Panc1 (cell line): ENCODE measurements around the gene ARID5B. TPM values are rescaled to one million over a fixed set of nuclear protein-coding genes. Genes with fewer than 3 reads are reported as not detected.

Experiments
- ATAC-seq: fragments of 200-7000 bp; cut with Tn5 transposase; 2 replicates; pipeline ENCODE4 v1.9.1; 2020; ENCODE audit warnings: mild to moderate bottlenecking, moderate library complexity
- BruUV-seq: library from RNA; stranded (reverse); fragments of 400-500 nt; replicated peaks from 2 replicates; lab custom pipeline; 2021; lab: Mats Ljungman, UMichigan
- CTCF ChIA-PET: fragments of 300-600 bp; sonication (Branson Sonifier 250); formaldehyde crosslinking; loops from one replicate; lab custom pipeline; 2022; ENCODE audit warnings: antibody characterized with exemption; lab: Charles Lee
- POLR2A ChIA-PET: fragments of 300-600 bp; sonication (Branson Sonifier 250); formaldehyde crosslinking; loops from one replicate; lab custom pipeline; 2022; ENCODE audit warnings: antibody characterized with exemption; lab: Charles Lee
- DNase-seq: peaks from one replicate; pipeline ENCODE4 v3.0.0-alpha.2; 2010; ENCODE audit warnings: low read depth, low spot score
- H3K27ac ChIP-seq: 2 replicates; pipeline ENCODE4 v1.5.1; 2011; ENCODE audit warnings: mild to moderate bottlenecking, low read length, inconsistent platforms
- H3K27me3 ChIP-seq: fragments of 200-500 bp; sonication (Bioruptor generic); 2 replicates; pipeline ENCODE4 v1.6.0; 2014; ENCODE audit warnings: low read length, inconsistent platforms; ENCODE audit not compliant: control insufficient read depth, insufficient read depth
- H3K36me3 ChIP-seq: fragments of 200-500 bp; sonication (Bioruptor generic); 2 replicates; pipeline ENCODE4 v1.5.1; 2014; ENCODE audit warnings: inconsistent platforms, mild to moderate bottlenecking, low read length, moderate library complexity; ENCODE audit not compliant: control insufficient read depth, insufficient read depth
- H3K4me1 ChIP-seq: 2 replicates; pipeline ENCODE4 v1.5.1; 2011; ENCODE audit warnings: inconsistent platforms, mild to moderate bottlenecking, low read length, moderate library complexity; ENCODE audit not compliant: control insufficient read depth, insufficient read depth
- H3K4me3 ChIP-seq, 2 experiments: 2 replicates each; pipeline ENCODE4 v1.5.1; 2011 to 2012; ENCODE audit warnings: low read depth in 2 of 2, low read length in 2 of 2, mild to moderate bottlenecking in 2 of 2, inconsistent platforms in 1 of 2, moderate library complexity in 1 of 2
- H3K9me3 ChIP-seq: fragments of 200-500 bp; sonication (Bioruptor generic); 2 replicates; pipeline ENCODE4 v1.5.1; 2014; ENCODE audit warnings: low read depth, mild to moderate bottlenecking, inconsistent platforms, low read length, moderate library complexity; ENCODE audit not compliant: control insufficient read depth, insufficient read depth
- POLR2AphosphoS5 ChIP-seq: IDR thresholded peaks from 2 replicates; pipeline ENCODE4 v1.6.1; 2012; ENCODE audit warnings: mild to moderate bottlenecking, low read depth, low read length, moderate library complexity
- SIN3A ChIP-seq: IDR thresholded peaks from 2 replicates; pipeline ENCODE4 v1.6.1; 2012; ENCODE audit warnings: low read depth, mild to moderate bottlenecking, low read length, moderate library complexity, borderline replicate concordance; ENCODE audit not compliant: insufficient read depth
- TCF7L2 ChIP-seq: IDR thresholded peaks from 2 replicates; pipeline ENCODE4 v1.6.1; 2011; ENCODE audit warnings: mild to moderate bottlenecking, low read depth, low read length, inconsistent platforms
- in situ Hi-C: cut with HindIII; loops from 2 replicates; pipeline ENCODE4 v1.10.0; 2016; ENCODE audit warnings: low sequenced_read_pairs, low pct_unique_long_range_greater_than_20kb
- intact Hi-C: fragments of 100-400 bp; cut with micrococcal nuclease; formaldehyde crosslinking; loops from one replicate; pipeline ENCODE4 v1.10.0; 2022; ENCODE audit not compliant: unreplicated experiment
- total RNA-seq: library from RNA; stranded (reverse); gene quantifications from one replicate; pipeline ENCODE4 v1.2.1, GENCODE V29; 2021; ENCODE audit not compliant: unreplicated experiment
- TF ChIP-seq, protein P1 (sequence below), 2 experiments: IDR thresholded peaks; 2 replicates each; pipeline ENCODE4 v1.6.1; 2011 to 2012; ENCODE audit warnings: low read depth in 2 of 2, control low read depth in 1 of 2, low read length in 1 of 2, mild to moderate bottlenecking in 1 of 2, moderate library complexity in 1 of 2; ENCODE audit not compliant: insufficient read depth in 1 of 2
- TF ChIP-seq, protein P2 (sequence below): fragments of 450-650 bp; IDR thresholded peaks from 2 replicates; pipeline ENCODE4 v1.5.1; 2017; ENCODE audit warnings: mild to moderate bottlenecking

Gene ARID5B
- total RNA-seq, 1 experiment from 2014 or later: 22.7 TPM

DNA sequence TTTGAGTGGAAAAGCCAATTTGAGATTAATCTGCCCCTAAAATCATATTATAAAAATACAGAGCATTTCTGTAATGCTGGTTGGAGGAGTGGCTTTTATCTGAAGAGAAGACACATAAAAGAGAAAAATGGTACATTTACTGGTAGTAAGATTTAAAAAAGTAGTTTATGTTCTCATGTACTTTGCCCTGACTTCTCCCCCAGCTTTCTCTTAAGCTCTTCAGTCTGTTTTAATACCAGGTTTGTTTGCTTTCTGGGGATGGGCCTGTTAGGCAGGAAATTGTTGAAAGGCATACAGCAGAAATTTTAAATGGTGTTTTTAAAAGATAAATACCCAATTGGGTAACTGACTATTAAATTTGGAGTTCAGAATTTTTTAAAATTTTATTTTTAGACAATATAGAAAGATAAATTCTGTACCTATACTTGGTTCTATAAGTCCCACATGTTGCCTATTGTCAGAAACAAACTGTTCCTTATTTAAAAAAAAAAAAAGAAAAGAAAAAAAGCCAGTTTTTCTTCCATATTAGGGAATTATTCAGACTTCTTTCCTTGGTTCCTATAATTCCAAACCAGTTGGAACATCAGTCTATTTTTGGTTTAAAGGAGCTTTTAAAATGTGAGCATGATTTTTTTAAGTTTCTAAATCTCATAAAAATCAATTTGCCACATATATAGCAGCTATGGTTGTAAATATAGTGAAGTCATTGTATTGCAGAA lies 136.6 kb downstream of the ARID5B start:
- no peaks in the 10 kb centered on the region for H3K27me3 ChIP-seq
- no peak overlapping the region for H3K4me3 ChIP-seq
- ChIA-PET CTCF (interaction anchor here (0.6 to 1.2 kb wide), 6 partner anchors 11 to 777 kb away, joined by 3 to 7 read pairs (median 4); no protein-coding TSS in a partner anchor), POLR2A (no interaction called here)
- H3K36me3 ChIP-seq: no peaks in the 10 kb centered on the region
- in situ Hi-C loops (no loop called here), intact Hi-C loops (loop anchor here (5.0 kb wide), 1 partner anchor 209 kb away; no protein-coding TSS in a partner anchor)
- no peak for DNase-seq
- BruUV-seq: no TSS peak
- peaks cover 53% of the 10 kb centered on the region for H3K4me1 ChIP-seq
- peak overlapping the region; percentile 87 for H3K27ac ChIP-seq
- TF ChIP-seq SIN3A (no peak), TCF7L2 (no peak)
- TF ChIP-seq, protein P1, sequence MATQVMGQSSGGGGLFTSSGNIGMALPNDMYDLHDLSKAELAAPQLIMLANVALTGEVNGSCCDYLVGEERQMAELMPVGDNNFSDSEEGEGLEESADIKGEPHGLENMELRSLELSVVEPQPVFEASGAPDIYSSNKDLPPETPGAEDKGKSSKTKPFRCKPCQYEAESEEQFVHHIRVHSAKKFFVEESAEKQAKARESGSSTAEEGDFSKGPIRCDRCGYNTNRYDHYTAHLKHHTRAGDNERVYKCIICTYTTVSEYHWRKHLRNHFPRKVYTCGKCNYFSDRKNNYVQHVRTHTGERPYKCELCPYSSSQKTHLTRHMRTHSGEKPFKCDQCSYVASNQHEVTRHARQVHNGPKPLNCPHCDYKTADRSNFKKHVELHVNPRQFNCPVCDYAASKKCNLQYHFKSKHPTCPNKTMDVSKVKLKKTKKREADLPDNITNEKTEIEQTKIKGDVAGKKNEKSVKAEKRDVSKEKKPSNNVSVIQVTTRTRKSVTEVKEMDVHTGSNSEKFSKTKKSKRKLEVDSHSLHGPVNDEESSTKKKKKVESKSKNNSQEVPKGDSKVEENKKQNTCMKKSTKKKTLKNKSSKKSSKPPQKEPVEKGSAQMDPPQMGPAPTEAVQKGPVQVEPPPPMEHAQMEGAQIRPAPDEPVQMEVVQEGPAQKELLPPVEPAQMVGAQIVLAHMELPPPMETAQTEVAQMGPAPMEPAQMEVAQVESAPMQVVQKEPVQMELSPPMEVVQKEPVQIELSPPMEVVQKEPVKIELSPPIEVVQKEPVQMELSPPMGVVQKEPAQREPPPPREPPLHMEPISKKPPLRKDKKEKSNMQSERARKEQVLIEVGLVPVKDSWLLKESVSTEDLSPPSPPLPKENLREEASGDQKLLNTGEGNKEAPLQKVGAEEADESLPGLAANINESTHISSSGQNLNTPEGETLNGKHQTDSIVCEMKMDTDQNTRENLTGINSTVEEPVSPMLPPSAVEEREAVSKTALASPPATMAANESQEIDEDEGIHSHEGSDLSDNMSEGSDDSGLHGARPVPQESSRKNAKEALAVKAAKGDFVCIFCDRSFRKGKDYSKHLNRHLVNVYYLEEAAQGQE (IDR thresholded peaks at IDR 0.05; ENCODE audit: insufficient read depth in 1 of 2, low read depth in 2 of 2, low read length in 1 of 2): no peak
- 0 out of 2 replicates have a peak, but pooled peaks have one; percentile 3 for ATAC-seq
- H3K9me3 ChIP-seq: no peaks in the 10 kb centered on the region

DNA sequence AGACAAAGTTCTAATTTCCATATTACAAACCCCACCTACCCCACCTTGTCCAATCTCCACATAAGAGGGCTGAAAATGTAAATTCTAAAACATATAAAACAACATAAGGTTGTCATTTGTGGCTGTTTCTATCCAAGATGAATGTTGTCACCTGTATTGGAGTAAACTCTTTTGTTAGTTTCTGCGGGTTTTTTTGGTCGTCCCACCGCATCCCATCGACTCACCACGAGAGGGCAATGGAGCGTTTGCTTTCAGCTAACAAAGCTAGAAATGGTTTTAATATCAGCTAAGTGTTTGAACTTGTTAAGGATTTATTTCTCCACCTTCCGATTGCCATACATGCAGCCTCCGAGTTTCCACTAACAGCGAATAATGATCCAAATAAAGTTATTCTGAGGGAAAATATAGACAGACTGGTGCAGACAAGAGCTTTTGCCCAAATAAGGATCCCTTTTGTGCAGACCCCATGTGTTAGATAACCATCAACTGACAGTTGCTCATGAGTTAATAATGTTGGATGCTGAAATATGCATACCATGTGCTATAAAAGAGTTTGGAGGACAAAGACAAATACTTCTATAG lies 137.2 kb downstream of the ARID5B start:
- Histone ChIP-seq H3K9me3 (no peaks in the 10 kb centered on the region), H3K27ac (peak overlapping the region; percentile 87), H3K4me1 (peaks cover 59% of the 10 kb centered on the region), H3K4me3 (no peak overlapping the region), H3K36me3 (no peaks in the 10 kb centered on the region), H3K27me3 (no peaks in the 10 kb centered on the region)
- POLR2A ChIA-PET: no interaction called here
- CTCF ChIA-PET: interaction anchor here (0.6 to 1.2 kb wide), 6 partner anchors 10 to 777 kb away, joined by 3 to 14 read pairs (median 6); no protein-coding TSS in a partner anchor
- intact Hi-C loops: loop anchor here (5.0 kb wide), 1 partner anchor 209 kb away; no protein-coding TSS in a partner anchor
- peak; percentile 69 for DNase-seq
- peak; percentile 82 for ATAC-seq
- in situ Hi-C loops: no loop called here
- no TSS peak for BruUV-seq
- TF ChIP-seq, protein P1 (IDR thresholded peaks at IDR 0.05; ENCODE audit: insufficient read depth in 1 of 2, low read depth in 2 of 2, low read length in 1 of 2): no peak
- TF ChIP-seq SIN3A (no peak), POLR2AphosphoS5 (no peak), TCF7L2 (0 out of 2 replicates have a peak, but pooled peaks have one; percentile 11)
- TF ChIP-seq, protein P2, sequence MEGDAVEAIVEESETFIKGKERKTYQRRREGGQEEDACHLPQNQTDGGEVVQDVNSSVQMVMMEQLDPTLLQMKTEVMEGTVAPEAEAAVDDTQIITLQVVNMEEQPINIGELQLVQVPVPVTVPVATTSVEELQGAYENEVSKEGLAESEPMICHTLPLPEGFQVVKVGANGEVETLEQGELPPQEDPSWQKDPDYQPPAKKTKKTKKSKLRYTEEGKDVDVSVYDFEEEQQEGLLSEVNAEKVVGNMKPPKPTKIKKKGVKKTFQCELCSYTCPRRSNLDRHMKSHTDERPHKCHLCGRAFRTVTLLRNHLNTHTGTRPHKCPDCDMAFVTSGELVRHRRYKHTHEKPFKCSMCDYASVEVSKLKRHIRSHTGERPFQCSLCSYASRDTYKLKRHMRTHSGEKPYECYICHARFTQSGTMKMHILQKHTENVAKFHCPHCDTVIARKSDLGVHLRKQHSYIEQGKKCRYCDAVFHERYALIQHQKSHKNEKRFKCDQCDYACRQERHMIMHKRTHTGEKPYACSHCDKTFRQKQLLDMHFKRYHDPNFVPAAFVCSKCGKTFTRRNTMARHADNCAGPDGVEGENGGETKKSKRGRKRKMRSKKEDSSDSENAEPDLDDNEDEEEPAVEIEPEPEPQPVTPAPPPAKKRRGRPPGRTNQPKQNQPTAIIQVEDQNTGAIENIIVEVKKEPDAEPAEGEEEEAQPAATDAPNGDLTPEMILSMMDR: peak; percentile 92
